DMS 273 (cell line): ENCODE results near the gene BACH2.
A peak's percentile ranks its signal among the peaks of the same experiment; 100 is the strongest.
"Not testable (repeated sequence)": the region's sequence is repeated elsewhere in the genome, so short reads cannot be mapped to it uniquely, and the experiment has no call there.

ENCODE experiments used
- DNase-seq: peaks from one replicate; lab custom pipeline; 2025; ENCODE audit not compliant: unreplicated experiment; lab: John Stamatoyannopoulos, UW

BACH2 gene

GRCh38 chr6:90162648-90163387 lies 133.8 kb downstream of the BACH2 start:
- no peak for DNase-seq

- no peak for DNase-seq
Observed at GRCh38 chr6:90160013-90160412, 136.6 kb downstream of the BACH2 start.

GRCh38 chr6:90159452-90159851 lies 137.2 kb downstream of the BACH2 start:
- DNase-seq, result no peak

- DNase-seq, result no peak
Observed at GRCh38 chr6:90158936-90159335, 137.7 kb downstream of the BACH2 start.

GRCh38 chr6:90157441-90157840 lies 139.2 kb downstream of the BACH2 start:
- DNase-seq, result peak; percentile 49

GRCh38 chr6:90156861-90157260 lies 139.8 kb downstream of the BACH2 start:
- DNase-seq, result no peak

GRCh38 chr6:90154755-90155470 lies 141.7 kb downstream of the BACH2 start:
- no peak for DNase-seq

- no peak for DNase-seq
Observed at GRCh38 chr6:90151576-90152422, 144.8 kb downstream of the BACH2 start.

- no peak for DNase-seq
Observed at GRCh38 chr6:90149280-90149679, 147.4 kb downstream of the BACH2 start.

GRCh38 chr6:90148867-90149266 lies 147.8 kb downstream of the BACH2 start:
- DNase-seq, result no peak

- no peak for DNase-seq
Observed at GRCh38 chr6:90146921-90147649, 149.6 kb downstream of the BACH2 start.

GRCh38 chr6:90146024-90146423 lies 150.6 kb downstream of the BACH2 start:
- DNase-seq, result no peak

- DNase-seq, result no peak
Observed at GRCh38 chr6:90144928-90145555, 151.6 kb downstream of the BACH2 start.

- no peak for DNase-seq
Observed at GRCh38 chr6:90144396-90144795, 152.2 kb downstream of the BACH2 start.

- DNase-seq, result no peak
Observed at GRCh38 chr6:90140683-90141082, 156.0 kb downstream of the BACH2 start.

- DNase-seq, result no peak
Observed at GRCh38 chr6:90139272-90139817, 157.3 kb downstream of the BACH2 start.

- DNase-seq, result no peak
Observed at GRCh38 chr6:90136837-90137568, 159.6 kb downstream of the BACH2 start.

GRCh38 chr6:90136176-90136575 lies 160.5 kb downstream of the BACH2 start:
- no peak for DNase-seq

- no peak for DNase-seq
Observed at GRCh38 chr6:90135667-90136066, 161.0 kb downstream of the BACH2 start.

- DNase-seq, result not testable (repeated sequence)
Observed at GRCh38 chr6:90133664-90134063, 163.0 kb downstream of the BACH2 start.
